Activated CD4-positive, alpha-beta memory T cell treated with anti-CD3 and anti-CD28 coated beads, Interleukin-2, amount 10 ng/mL, durations not matched to agents 7 days and 5 days (primary cell): ENCODE measurements around the gene BRINP2. TPM values are rescaled to one million over a fixed set of nuclear protein-coding genes. Genes with fewer than 3 reads are reported as not detected.

Experiments used
- CTCF ChIA-PET: fragments of 350-600 bp; sonication (Branson Sonifier 250); formaldehyde crosslinking; loops from one replicate; lab custom pipeline; 2021; ENCODE audit warnings: antibody characterized with exemption, inconsistent platforms; lab: Charles Lee
- POLR2A ChIA-PET: fragments of 350-600 bp; sonication (Branson Sonifier 250); formaldehyde crosslinking; loops from one replicate; lab custom pipeline; 2021; ENCODE audit warnings: antibody characterized with exemption; lab: Charles Lee
- DNase-seq: peaks from one replicate; pipeline ENCODE4 v3.0.0-alpha.2; 2020
- H3K27ac Mint-ChIP-seq: one replicate; pipeline ENCODE4 v1.8.0; 2021; ENCODE audit warnings: mild to moderate bottlenecking, mixed read lengths
- H3K27me3 Mint-ChIP-seq: one replicate; pipeline ENCODE4 v1.8.0; 2021; ENCODE audit warnings: mixed read lengths
- H3K36me3 Mint-ChIP-seq: one replicate; pipeline ENCODE4 v1.8.0; 2021; ENCODE audit warnings: low read depth, mixed read lengths
- H3K4me1 Mint-ChIP-seq: one replicate; pipeline ENCODE4 v1.8.0; 2021; ENCODE audit warnings: mixed read lengths
- H3K4me3 Mint-ChIP-seq: one replicate; pipeline ENCODE4 v1.8.0; 2021; ENCODE audit warnings: mild to moderate bottlenecking, mixed read lengths
- H3K9me3 Mint-ChIP-seq: one replicate; pipeline ENCODE4 v1.8.0; 2021; ENCODE audit warnings: mixed read lengths
- total RNA-seq, 2 experiments: library from RNA; stranded (reverse); gene quantifications; one replicate each; pipeline ENCODE4 v1.2.3, GENCODE V29; 2021

Gene BRINP2
- total RNA-seq, 2 experiments from 2014 or later, result not detected

GRCh38 chr1:177246710-177247580 is 76.2 kb downstream of the BRINP2 start:
- H3K4me1 Mint-ChIP-seq, result no peaks in the 10 kb centered on the region
- no peak overlapping the region for H3K27ac Mint-ChIP-seq
- H3K36me3 Mint-ChIP-seq, result no peaks in the 10 kb centered on the region
- ChIA-PET POLR2A (no interaction called here), CTCF (no interaction called here)
- H3K27me3 Mint-ChIP-seq, result no peaks in the 10 kb centered on the region
- DNase-seq, result no peak
- no peak overlapping the region for H3K4me3 Mint-ChIP-seq
- H3K9me3 Mint-ChIP-seq, result no peaks in the 10 kb centered on the region

GRCh38 chr1:177247623-177248176 is 76.9 kb downstream of the BRINP2 start:
- Mint-ChIP-seq H3K4me1 (no peaks in the 10 kb centered on the region), H3K27ac (no peak overlapping the region), H3K9me3 (no peaks in the 10 kb centered on the region), H3K36me3 (no peaks in the 10 kb centered on the region), H3K4me3 (no peak overlapping the region), H3K27me3 (no peaks in the 10 kb centered on the region)
- DNase-seq, result no peak
- ChIA-PET POLR2A (no interaction called here), CTCF (no interaction called here)

- ChIA-PET CTCF (no interaction called here), POLR2A (no interaction called here)
- H3K36me3 Mint-ChIP-seq, result no peaks in the 10 kb centered on the region
- no peak for DNase-seq
- no peak overlapping the region for H3K4me3 Mint-ChIP-seq
- H3K27ac Mint-ChIP-seq, result no peak overlapping the region
- no peaks in the 10 kb centered on the region for H3K27me3 Mint-ChIP-seq
- H3K4me1 Mint-ChIP-seq, result no peaks in the 10 kb centered on the region
- H3K9me3 Mint-ChIP-seq, result no peaks in the 10 kb centered on the region
These were observed 77.5 kb downstream of the BRINP2 start for GRCh38 chr1:177248258-177248657.

GRCh38 chr1:177249231-177249630 is 78.5 kb downstream of the BRINP2 start:
- Mint-ChIP-seq H3K9me3 (no peaks in the 10 kb centered on the region), H3K4me1 (no peaks in the 10 kb centered on the region), H3K4me3 (no peak overlapping the region), H3K27me3 (no peaks in the 10 kb centered on the region), H3K36me3 (no peaks in the 10 kb centered on the region), H3K27ac (no peak overlapping the region)
- ChIA-PET POLR2A (no interaction called here), CTCF (no interaction called here)
- no peak for DNase-seq

GRCh38 chr1:177252877-177253276 is 82.1 kb downstream of the BRINP2 start:
- Mint-ChIP-seq H3K27me3 (no peaks in the 10 kb centered on the region), H3K27ac (no peak overlapping the region), H3K4me1 (peaks cover 2% of the 10 kb centered on the region), H3K9me3 (no peaks in the 10 kb centered on the region), H3K36me3 (no peaks in the 10 kb centered on the region), H3K4me3 (no peak overlapping the region)
- DNase-seq, result no peak
- POLR2A ChIA-PET, result no interaction called here
- CTCF ChIA-PET, result no interaction called here

GRCh38 chr1:177255411-177255810 is 84.7 kb downstream of the BRINP2 start:
- CTCF ChIA-PET, result no interaction called here
- Mint-ChIP-seq H3K9me3 (no peaks in the 10 kb centered on the region), H3K27ac (no peak overlapping the region), H3K27me3 (no peaks in the 10 kb centered on the region), H3K4me1 (peaks cover 2% of the 10 kb centered on the region), H3K36me3 (no peaks in the 10 kb centered on the region), H3K4me3 (no peak overlapping the region)
- no peak for DNase-seq
- POLR2A ChIA-PET, result no interaction called here

- Mint-ChIP-seq H3K27me3 (no peaks in the 10 kb centered on the region), H3K4me1 (peaks cover 2% of the 10 kb centered on the region), H3K9me3 (no peaks in the 10 kb centered on the region), H3K27ac (no peak overlapping the region), H3K4me3 (no peak overlapping the region), H3K36me3 (no peaks in the 10 kb centered on the region)
- CTCF ChIA-PET, result no interaction called here
- POLR2A ChIA-PET, result no interaction called here
- DNase-seq, result no peak
These were observed 85.7 kb downstream of the BRINP2 start for GRCh38 chr1:177256153-177257075.

- no peaks in the 10 kb centered on the region for H3K36me3 Mint-ChIP-seq
- no peak overlapping the region for H3K27ac Mint-ChIP-seq
- POLR2A ChIA-PET, result no interaction called here
- H3K4me3 Mint-ChIP-seq, result no peak overlapping the region
- no peaks in the 10 kb centered on the region for H3K9me3 Mint-ChIP-seq
- DNase-seq, result no peak
- H3K27me3 Mint-ChIP-seq, result no peaks in the 10 kb centered on the region
- CTCF ChIA-PET, result no interaction called here
- H3K4me1 Mint-ChIP-seq, result peaks cover 2% of the 10 kb centered on the region
These were observed 86.4 kb downstream of the BRINP2 start for GRCh38 chr1:177257128-177257527.

GRCh38 chr1:177257576-177257975 is 86.8 kb downstream of the BRINP2 start:
- Mint-ChIP-seq H3K27me3 (no peaks in the 10 kb centered on the region), H3K4me1 (peaks cover 2% of the 10 kb centered on the region), H3K9me3 (no peaks in the 10 kb centered on the region), H3K4me3 (no peak overlapping the region), H3K27ac (no peak overlapping the region), H3K36me3 (no peaks in the 10 kb centered on the region)
- CTCF ChIA-PET, result no interaction called here
- no peak for DNase-seq
- POLR2A ChIA-PET, result no interaction called here

GRCh38 chr1:177270863-177271262 is 100.1 kb downstream of the BRINP2 start:
- CTCF ChIA-PET, result no interaction called here
- peaks cover 6% of the 10 kb centered on the region for H3K9me3 Mint-ChIP-seq
- no peaks in the 10 kb centered on the region for H3K27me3 Mint-ChIP-seq
- H3K36me3 Mint-ChIP-seq, result no peaks in the 10 kb centered on the region
- no peak overlapping the region for H3K4me3 Mint-ChIP-seq
- no peak overlapping the region for H3K27ac Mint-ChIP-seq
- POLR2A ChIA-PET, result no interaction called here
- no peak for DNase-seq
- no peaks in the 10 kb centered on the region for H3K4me1 Mint-ChIP-seq

GRCh38 chr1:177273141-177273540 is 102.4 kb downstream of the BRINP2 start:
- ChIA-PET POLR2A (no interaction called here), CTCF (interaction anchor here (0.6 kb wide), 1 partner anchor 1421 kb away, joined by 3 read pairs; no protein-coding TSS in a partner anchor)
- no peaks in the 10 kb centered on the region for H3K4me1 Mint-ChIP-seq
- H3K9me3 Mint-ChIP-seq, result no peaks in the 10 kb centered on the region
- H3K27ac Mint-ChIP-seq, result no peak overlapping the region
- H3K4me3 Mint-ChIP-seq, result no peak overlapping the region
- H3K36me3 Mint-ChIP-seq, result no peaks in the 10 kb centered on the region
- no peak for DNase-seq
- H3K27me3 Mint-ChIP-seq, result no peaks in the 10 kb centered on the region

GRCh38 chr1:177274687-177275211 is 104.0 kb downstream of the BRINP2 start:
- Mint-ChIP-seq H3K27me3 (no peaks in the 10 kb centered on the region), H3K4me1 (no peaks in the 10 kb centered on the region), H3K27ac (no peak overlapping the region), H3K4me3 (no peak overlapping the region), H3K9me3 (no peaks in the 10 kb centered on the region), H3K36me3 (no peaks in the 10 kb centered on the region)
- no peak for DNase-seq
- ChIA-PET CTCF (no interaction called here), POLR2A (no interaction called here)

GRCh38 chr1:177275736-177276135 is 105.0 kb downstream of the BRINP2 start:
- Mint-ChIP-seq H3K36me3 (no peaks in the 10 kb centered on the region), H3K27ac (no peak overlapping the region), H3K4me3 (no peak overlapping the region), H3K4me1 (no peaks in the 10 kb centered on the region), H3K27me3 (no peaks in the 10 kb centered on the region), H3K9me3 (no peaks in the 10 kb centered on the region)
- ChIA-PET POLR2A (no interaction called here), CTCF (no interaction called here)
- no peak for DNase-seq
